HepG2 (cell line): ENCODE results near the gene TEAD4. TPM values are rescaled to one million over a fixed set of nuclear protein-coding genes. Genes with fewer than 3 reads are reported as not detected.

Source experiments
- CEBPB ChIP-seq: IDR thresholded peaks from 2 replicates; pipeline ENCODE4 v1.6.1; 2011; ENCODE audit warnings: low read depth, low read length, improper control_type of control experiment, borderline replicate concordance
- CHD4 ChIP-seq: fragments of 200-600 bp; sonication (generic); IDR thresholded peaks from 2 replicates; pipeline ENCODE4 v1.7.0; 2017; ENCODE audit warnings: mild to moderate bottlenecking, low read length, borderline replicate concordance
- DRAP1 ChIP-seq: IDR thresholded peaks from 2 replicates; pipeline ENCODE4 v1.6.1; 2016; ENCODE audit warnings: missing genetic modification reagents, missing compliant biosample characterization
- GATA4 ChIP-seq: sonication (generic); IDR thresholded peaks from 2 replicates; pipeline ENCODE4 v1.6.1; 2016; ENCODE audit warnings: antibody characterized with exemption, low read depth, borderline replicate concordance
- GLMP ChIP-seq: sonication (generic); formaldehyde crosslinking; IDR thresholded peaks from 2 replicates; pipeline ENCODE4 v1.9.0; 2021; ENCODE audit warnings: missing genetic modification reagents, mild to moderate bottlenecking, borderline replicate concordance
- IRF2 ChIP-seq: IDR thresholded peaks from 2 replicates; pipeline ENCODE4 v1.6.1; 2018; ENCODE audit warnings: missing genetic modification reagents, missing compliant biosample characterization
- NFKB2 ChIP-seq: sonication (generic); formaldehyde crosslinking; IDR thresholded peaks from 2 replicates; pipeline ENCODE4 v1.4.0; 2020; ENCODE audit warnings: missing genetic modification reagents, borderline replicate concordance
- POGK ChIP-seq: sonication (generic); formaldehyde crosslinking; conservative IDR thresholded peaks from 2 replicates; pipeline ENCODE4 v1.8.0; 2022; ENCODE audit warnings: mild to moderate bottlenecking, moderate library complexity, missing genetic modification reagents
- RAD21 ChIP-seq: fragments of 450-650 bp; formaldehyde crosslinking; IDR thresholded peaks from 2 replicates; pipeline ENCODE4 v1.5.0; 2020; ENCODE audit warnings: mild to moderate bottlenecking
- RERE ChIP-seq: IDR thresholded peaks from 2 replicates; pipeline ENCODE4 v1.6.1; 2016; ENCODE audit warnings: low read depth, missing genetic modification reagents, missing compliant biosample characterization
- RFX1 ChIP-seq: fragments of 450-650 bp; IDR thresholded peaks from 2 replicates; pipeline ENCODE4 v1.6.1; 2017
- SOX13 ChIP-seq, 3 experiments: fragments of 450-650 bp in 1 of 3; sonication (generic) in 1 of 3; formaldehyde crosslinking in 1 of 3; IDR thresholded peaks in 2 of 3; conservative IDR thresholded peaks in 1 of 3; 2 replicates each; pipeline versions ENCODE4 v1.5.0 to v1.6.1; 2016 to 2020; ENCODE audit warnings: antibody characterized with exemption in 1 of 3, mild to moderate bottlenecking in 1 of 3, missing compliant biosample characterization in 1 of 3, missing genetic modification reagents in 1 of 3, moderate library complexity in 1 of 3
- STAT5B ChIP-seq: sonication (generic); formaldehyde crosslinking; IDR thresholded peaks from 2 replicates; pipeline ENCODE4 v1.4.0; 2020; ENCODE audit warnings: missing genetic modification reagents
- TAF15 ChIP-seq: fragments of 200-400 bp; formaldehyde crosslinking; IDR thresholded peaks from one replicate; pipeline ENCODE4 v1.6.1; 2018; ENCODE audit warnings: mild to moderate bottlenecking, low read depth, low read length; ENCODE audit not compliant: poor library complexity, severe bottlenecking
- TARDBP ChIP-seq: sonication (generic); formaldehyde crosslinking; IDR thresholded peaks from 2 replicates; pipeline ENCODE4 v1.8.0; 2022; ENCODE audit warnings: mild to moderate bottlenecking, missing genetic modification reagents
- ZKSCAN8 ChIP-seq: IDR thresholded peaks from 2 replicates; pipeline ENCODE4 v1.6.1; 2016; ENCODE audit warnings: borderline replicate concordance, missing genetic modification reagents, missing compliant biosample characterization
- ZMAT3 ChIP-seq: sonication (generic); formaldehyde crosslinking; conservative IDR thresholded peaks from 2 replicates; pipeline ENCODE4 v1.7.0; 2021; ENCODE audit warnings: missing genetic modification reagents
- ZNF430 ChIP-seq: sonication (generic); formaldehyde crosslinking; IDR thresholded peaks from 2 replicates; pipeline ENCODE4 v1.9.0; 2021; ENCODE audit warnings: mild to moderate bottlenecking, missing genetic modification reagents
- ZNF619 ChIP-seq: sonication (generic); formaldehyde crosslinking; IDR thresholded peaks from 2 replicates; pipeline ENCODE4 v1.4.0; 2020; ENCODE audit warnings: mild to moderate bottlenecking, missing genetic modification reagents
- ZNF816 ChIP-seq: sonication (generic); formaldehyde crosslinking; IDR thresholded peaks from 2 replicates; pipeline ENCODE4 v1.8.0; 2022; ENCODE audit warnings: missing genetic modification reagents, mild to moderate bottlenecking, borderline replicate concordance
- polyA plus RNA-seq, 8 experiments: library from polyadenylated mRNA; depleted of rRNA in 3 of 8; stranded (reverse) in 7 of 8; unstranded in 1 of 8; fragments of >200 nt; fragmentation: Illumina TruSeq in 4 of 8; extraction: Trizol in 4 of 8; gene quantifications; 2 replicates each; pipeline versions ENCODE4 v1.2.1 to v1.2.3, GENCODE V29; 2011 to 2016; ENCODE audit warnings: low read depth in 4 of 8, missing spikeins in 1 of 8, mixed read lengths in 1 of 8; ENCODE audit not compliant: insufficient read depth in 1 of 8
- total RNA-seq, 5 experiments: library from RNA; depleted of rRNA; stranded (reverse); fragments of >200 nt; fragmentation: Illumina TruSeq; extraction: Trizol; gene quantifications; 2 replicates each; pipeline ENCODE4 v1.2.3, GENCODE V29; 2016; ENCODE audit warnings: low read depth in 1 of 5

Gene TEAD4
- total and polyA plus RNA-seq, 2 of the 13 experiments (the other 11 are each of a cell fraction or from before 2014, with no cell fraction given) = 45.0 to 69.4 TPM

GRCh38 chr12:2958432-2959191, 585 bp upstream of the TEAD4 start (continued):
- TF ChIP-seq RERE (CRISPR knock-in tag) (no peak), TAF15 (no peak), GLMP (no peak), TARDBP (CRISPR knock-in tag) (no peak), ZNF816 (CRISPR knock-in tag) (no peak), NFKB2 (CRISPR knock-in tag) (no peak), ZNF430 (0 out of 2 replicates have a peak, but pooled peaks have one; percentile 25), CHD4 (peak; percentile 56; the same call in 1 of the 2 replicates), IRF2 (peak; percentile 12; the same call in 1 of the 2 replicates), SOX13 (IDR thresholded peaks at IDR 0.05) (no peak), SOX13 (CRISPR knock-in tag; conservative IDR thresholded peaks at IDR 0.05 in 1 of 2, IDR thresholded peaks at IDR 0.05 in 1 of 2) (peak in 1 of 2 experiments; percentile 13; a peak in 1 of 4 replicates), ZNF619 (no peak), STAT5B (no peak), RFX1 (no peak), RAD21 (CRISPR knock-in tag) (no peak), ZKSCAN8 (no peak), POGK (CRISPR knock-in tag) (no peak; the same call in 1 of the 2 replicates), DRAP1 (CRISPR knock-in tag) (0 out of 2 replicates have a peak, but pooled peaks have one; percentile 24), GATA4 (0 out of 2 replicates have a peak, but pooled peaks have one; percentile 20), CEBPB (no peak), ZMAT3 (0 out of 2 replicates have a peak, but pooled peaks have one; percentile 35)
